ENCODE data around the gene SMG9. TPM values are rescaled to one million over a fixed set of nuclear protein-coding genes. Genes with fewer than 3 reads are reported as not detected.
"Not testable (repeated sequence)": the region's sequence is repeated elsewhere in the genome, so short reads cannot be mapped to it uniquely, and the experiment has no call there.

Gene SMG9
- total RNA-seq, 1 donor from 2014 or later, result 77.2 TPM

GRCh38 chr19:43781630-43782310, 27.0 kb upstream of the SMG9 start:
- intact Hi-C loops (cut with micrococcal nuclease), result loop anchor here (1.0 to 10.0 kb wide), 5 partner anchors 27 to 347 kb away; partner anchors contain the start of genes SMG9 and ZNF575

DNA sequence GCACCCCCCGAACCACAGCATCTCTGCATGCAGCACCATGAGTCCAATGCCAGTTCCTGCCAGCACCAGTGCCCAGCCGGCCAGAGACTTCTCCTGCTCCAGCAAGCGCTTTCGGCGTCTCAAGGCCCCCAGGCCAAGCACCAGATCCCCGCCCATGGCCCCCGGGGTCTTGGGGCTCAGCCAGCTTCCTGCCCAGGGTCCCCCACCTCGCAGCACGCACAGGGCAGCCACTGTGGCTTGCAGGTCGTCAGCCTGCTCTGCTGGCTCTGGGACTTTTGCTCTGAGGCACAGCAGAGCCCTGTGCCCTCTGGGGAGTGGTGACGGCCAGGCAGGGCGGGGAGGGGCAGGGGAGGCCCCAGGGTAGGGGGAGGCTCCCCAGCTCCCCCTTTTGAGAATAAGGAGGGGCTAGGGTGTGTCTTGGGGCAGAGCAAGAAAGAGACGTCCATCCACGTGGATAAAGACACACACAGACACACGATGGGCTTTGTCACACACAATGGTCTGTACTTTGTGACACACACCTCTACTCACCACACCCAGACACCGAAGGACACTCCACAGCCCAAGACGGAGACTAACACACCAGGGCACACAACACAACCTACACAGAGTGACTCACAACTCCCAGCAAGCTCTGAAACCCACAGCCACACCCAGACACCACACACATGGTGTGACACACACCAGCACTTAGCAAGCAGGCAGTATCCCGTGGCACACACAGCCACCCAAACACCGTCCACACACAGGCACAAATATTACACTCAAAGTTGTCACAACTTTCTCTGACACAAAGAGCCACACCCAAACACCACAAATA, 26.2 kb upstream of the SMG9 start, which contains the start of gene KCNN4:
Gene KCNN4, minus strand, starts transcription at position 268 of the 820 bp plus-strand sequence. Its CDS starts 112 bp downstream, at position 156.
- intact Hi-C loops (cut with micrococcal nuclease), result loop anchor here (1.0 to 10.0 kb wide), 7 partner anchors 16 to 346 kb away; partner anchors contain the start of genes SMG9 and ZNF575

DNA sequence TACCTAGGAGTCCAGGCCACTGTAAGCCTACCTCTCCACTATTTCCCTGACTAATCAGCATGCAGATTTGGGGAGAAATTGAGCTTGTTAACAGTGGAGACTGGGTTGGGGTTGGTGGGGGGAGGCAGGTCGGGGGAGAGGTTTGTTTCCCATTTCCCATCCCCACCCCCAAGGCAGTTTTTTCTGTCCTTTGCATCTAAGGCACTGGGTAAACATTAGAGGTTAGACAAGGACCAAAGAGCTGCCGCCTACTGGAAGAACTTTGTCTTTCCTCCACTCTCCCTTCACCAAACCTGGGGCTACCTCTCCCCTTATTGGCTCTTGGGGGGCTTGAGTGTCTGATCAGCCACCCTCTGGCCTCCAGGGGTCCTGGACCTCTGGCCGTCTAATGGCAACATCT, 25.1 kb upstream of the SMG9 start:
- intact Hi-C loops (cut with micrococcal nuclease), result loop anchor here (1.0 to 10.0 kb wide), 5 partner anchors 15 to 345 kb away; partner anchors contain the start of gene ZNF575

DNA sequence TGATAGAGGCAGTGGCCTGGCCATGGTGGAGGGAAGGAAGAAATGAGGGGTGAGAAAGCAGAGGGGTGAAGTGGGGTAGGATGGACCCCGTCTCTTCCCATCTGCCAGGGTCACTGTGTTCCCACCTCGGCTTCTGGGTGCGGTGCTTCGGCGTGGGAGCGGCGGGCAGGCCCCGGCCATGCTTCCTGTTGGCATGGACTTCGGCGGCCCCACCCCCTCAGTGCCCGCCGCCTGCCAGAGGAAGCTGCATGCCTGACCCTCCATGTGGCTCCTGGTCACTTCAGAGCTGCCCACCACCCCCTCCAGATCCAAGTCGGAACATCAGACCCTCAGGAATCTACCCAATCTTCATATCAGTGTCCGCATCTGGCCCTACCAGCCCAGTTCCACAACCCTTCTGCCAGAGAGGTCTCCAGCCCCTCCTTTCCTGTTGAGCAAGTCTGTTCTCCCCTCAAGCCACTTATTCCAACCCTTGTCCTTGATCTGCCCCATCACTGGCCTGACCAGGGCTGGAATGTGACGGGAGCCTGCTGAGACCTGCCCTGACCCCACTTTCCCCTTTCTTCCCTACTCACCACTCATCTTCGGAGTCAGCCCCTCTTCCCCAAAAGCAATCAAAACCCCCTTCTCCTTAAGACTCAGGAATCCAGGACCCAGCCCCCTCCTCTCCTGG, 24.5 kb upstream of the SMG9 start:
- intact Hi-C loops (cut with micrococcal nuclease), result no loop called here

- intact Hi-C loops (cut with micrococcal nuclease), result no loop called here
These were observed 23.9 kb upstream of the SMG9 start for GRCh38 chr19:43778651-43779050.

DNA sequence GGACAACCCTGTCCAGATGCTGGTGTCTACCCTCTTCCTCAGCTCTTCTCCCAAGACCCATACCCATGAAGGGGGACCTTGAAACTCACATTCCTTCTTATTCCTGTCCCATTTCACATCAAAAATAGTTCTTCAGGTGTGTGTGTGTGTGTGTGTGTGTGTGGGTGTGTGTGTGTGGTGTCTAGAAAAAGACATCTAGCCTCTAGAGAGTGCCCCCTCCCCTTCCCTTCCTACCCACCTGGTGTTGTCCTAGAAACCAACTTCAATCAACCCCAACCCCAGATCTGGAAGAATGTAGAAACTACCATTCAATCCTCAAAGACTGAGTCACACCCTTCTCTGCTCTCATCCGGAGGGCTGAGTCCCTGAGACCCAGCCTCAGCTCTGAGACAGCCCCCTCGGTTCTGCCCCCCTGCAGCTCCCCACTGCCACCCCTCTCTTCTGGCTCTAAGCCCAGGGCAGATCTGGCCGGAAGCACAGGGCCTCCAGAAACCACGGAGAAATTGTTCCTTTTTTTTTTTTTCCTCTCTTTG, 22.5 kb upstream of the SMG9 start:
- intact Hi-C loops (cut with micrococcal nuclease), result no loop called here

GRCh38 chr19:43776286-43776685, 21.5 kb upstream of the SMG9 start:
- intact Hi-C loops (cut with micrococcal nuclease), result no loop called here

DNA sequence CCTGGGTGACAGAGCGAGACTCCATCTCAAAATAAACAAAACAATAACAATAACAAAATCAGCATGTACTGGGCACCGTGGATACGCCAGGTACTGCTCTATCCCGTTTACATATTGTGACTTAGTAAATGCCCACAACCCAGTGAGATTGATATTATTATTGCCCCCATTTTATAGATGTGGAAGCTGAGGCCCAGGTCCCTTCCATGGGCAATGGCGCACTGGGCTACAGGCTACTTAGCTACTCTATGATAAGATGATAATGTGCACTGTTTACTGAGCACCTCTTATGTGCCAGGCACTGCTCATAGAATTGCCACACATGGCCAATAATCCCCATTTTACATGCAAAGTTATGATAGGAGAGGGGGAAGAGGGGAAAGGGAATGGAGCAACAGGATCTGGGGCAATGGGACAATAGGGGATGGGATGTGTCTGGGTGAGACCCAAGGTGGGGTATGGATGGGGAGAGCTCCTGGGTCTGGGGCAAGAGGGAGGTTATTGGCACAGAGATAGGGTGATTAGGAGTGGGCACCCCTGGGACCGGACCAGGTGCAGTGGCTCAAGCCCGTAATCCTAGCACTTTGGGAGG, 20.6 kb upstream of the SMG9 start:
- intact Hi-C loops (cut with micrococcal nuclease), result no loop called here

- intact Hi-C loops (cut with micrococcal nuclease), result not testable (repeated sequence)
These were observed 20.1 kb upstream of the SMG9 start for GRCh38 chr19:43774940-43775258.

- intact Hi-C loops (cut with micrococcal nuclease), result no loop called here
These were observed 19.6 kb upstream of the SMG9 start for GRCh38 chr19:43774103-43774939.

DNA sequence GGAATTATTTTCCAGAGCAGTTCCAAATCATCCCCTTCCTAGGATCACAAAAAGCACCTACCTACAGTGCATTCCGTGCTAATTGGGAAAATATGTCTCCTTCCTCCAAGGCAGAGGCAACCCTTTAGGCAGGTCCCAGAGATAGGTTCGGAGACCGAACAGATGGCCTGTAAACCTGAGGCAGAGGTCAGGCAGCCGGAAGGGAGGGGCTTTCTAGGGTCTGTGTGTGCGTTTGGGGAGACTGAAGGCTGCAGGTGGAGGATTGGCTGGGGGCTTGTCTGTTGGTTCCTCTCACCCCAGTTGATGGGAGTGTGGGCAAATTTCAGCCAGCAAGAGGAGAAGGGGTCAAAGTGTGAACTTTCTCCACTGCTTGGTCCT, 19.0 kb upstream of the SMG9 start:
- intact Hi-C loops (cut with micrococcal nuclease), result no loop called here

GRCh38 chr19:43769256-43769655, 14.5 kb upstream of the SMG9 start:
- intact Hi-C loops (cut with micrococcal nuclease), result no loop called here

DNA sequence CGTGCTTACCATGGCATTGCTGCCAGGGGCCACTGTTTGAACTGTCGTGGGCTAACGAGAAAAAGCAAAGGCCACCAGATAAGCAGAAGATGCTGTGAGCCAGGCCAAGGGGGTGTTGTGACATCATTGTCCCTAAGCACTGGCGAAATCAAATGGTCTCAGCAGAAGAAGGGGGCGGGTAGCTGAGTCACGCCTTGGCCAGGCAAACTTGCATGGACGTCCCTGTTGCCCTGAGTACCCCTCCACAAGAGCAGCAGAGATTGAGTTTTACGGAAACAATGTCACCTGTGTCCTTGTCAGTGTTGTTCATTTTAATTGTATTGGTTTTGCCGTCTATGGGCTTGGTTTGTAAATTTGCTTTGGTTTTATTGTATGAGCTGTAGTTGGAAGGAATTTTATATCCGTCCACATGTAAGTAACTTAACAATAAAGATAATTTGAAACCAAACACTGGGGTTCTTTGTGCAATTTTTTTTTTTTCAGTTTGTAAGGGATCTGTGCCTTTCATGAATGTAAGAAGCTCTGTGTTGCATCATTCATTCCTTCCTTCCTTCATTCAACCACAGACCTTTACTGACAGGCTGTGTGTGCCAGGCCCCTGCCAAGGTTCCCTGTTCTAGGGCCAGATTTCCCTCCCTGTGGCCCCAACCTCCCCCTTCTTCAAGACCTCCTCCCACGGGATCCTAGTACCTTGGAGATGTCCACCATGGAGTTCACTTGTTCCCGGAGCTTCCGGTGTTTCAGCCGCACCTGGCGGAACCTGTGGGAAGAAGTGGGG, 13.7 kb upstream of the SMG9 start:
- intact Hi-C loops (cut with micrococcal nuclease), result no loop called here

GRCh38 chr19:43767818-43768217, 13.1 kb upstream of the SMG9 start:
- intact Hi-C loops (cut with micrococcal nuclease), result no loop called here

- intact Hi-C loops (cut with micrococcal nuclease), result no loop called here
These were observed 12.6 kb upstream of the SMG9 start for GRCh38 chr19:43767316-43767715.

DNA sequence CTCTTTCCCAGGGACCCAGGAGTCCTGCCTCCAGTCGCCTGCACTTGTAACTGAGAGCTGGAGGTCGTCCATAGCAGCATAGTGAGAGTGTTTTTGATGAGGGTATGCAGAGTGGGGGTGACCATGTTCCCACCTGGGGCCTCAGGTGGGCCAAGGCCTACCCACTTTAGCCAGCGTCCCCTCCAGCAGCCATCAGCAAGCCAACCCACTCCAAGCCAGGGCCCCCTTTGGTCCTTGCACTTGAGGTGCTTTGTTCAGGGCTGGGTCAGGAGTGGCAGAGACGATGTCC, 11.9 kb upstream of the SMG9 start:
- intact Hi-C loops (cut with micrococcal nuclease), result no loop called here

DNA sequence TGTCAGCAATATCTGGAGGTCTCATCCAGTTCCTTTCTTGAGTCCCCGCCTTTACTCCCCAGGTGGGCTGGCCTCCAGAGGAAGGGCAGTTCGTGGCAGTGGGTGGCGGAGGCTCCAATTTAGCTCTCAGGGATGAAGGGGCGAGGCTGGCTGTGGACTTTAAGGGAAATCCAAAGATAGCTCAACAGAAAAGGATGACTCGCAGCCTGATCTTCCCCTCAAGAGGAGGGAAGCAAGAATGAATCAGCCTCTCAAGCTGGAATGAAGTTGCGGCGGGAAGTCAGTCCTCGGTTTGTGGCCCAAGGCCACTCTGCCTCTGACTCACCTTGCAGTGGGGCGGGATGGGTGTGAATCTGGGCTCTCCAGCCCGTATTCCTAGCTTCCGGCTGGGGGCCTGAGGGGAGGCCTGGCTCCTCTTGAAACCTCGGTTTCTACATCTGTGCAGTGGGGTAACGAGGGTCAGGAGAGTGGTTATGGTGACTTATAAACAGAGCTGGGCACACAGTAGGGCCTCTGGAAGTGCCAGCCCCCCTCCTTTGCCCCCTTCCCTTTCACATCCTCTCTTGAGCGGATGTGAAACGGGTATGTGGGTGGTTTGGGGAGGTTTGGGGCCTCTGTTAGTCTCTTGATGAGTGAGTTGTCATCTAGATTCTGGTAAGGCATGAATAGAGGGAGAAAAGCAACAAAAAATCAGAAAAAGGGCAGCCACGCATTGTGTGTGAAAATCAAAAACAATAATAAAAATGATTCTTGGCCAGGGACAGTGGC, 10.5 kb upstream of the SMG9 start:
- intact Hi-C loops (cut with micrococcal nuclease), result loop anchor here (1.0 to 2.0 kb wide), 6 partner anchors 11 to 988 kb away; partner anchors contain the start of genes KCNN4 and SMG9

GRCh38 chr19:43764684-43765083, 9.9 kb upstream of the SMG9 start:
- intact Hi-C loops (cut with micrococcal nuclease), result loop anchor here (1.0 to 2.0 kb wide), 6 partner anchors 10 to 988 kb away; partner anchors contain the start of genes KCNN4 and SMG9

- intact Hi-C loops (cut with micrococcal nuclease), result no loop called here
These were observed 8.7 kb upstream of the SMG9 start for GRCh38 chr19:43763473-43763939.
